HEK293 (cell line): Measurements from ENCODE around the gene APOA5.

Source experiments
- KLF16 ChIP-seq: fragments of 450-650 bp; formaldehyde crosslinking; IDR thresholded peaks from 2 replicates; pipeline ENCODE4 v1.5.1; 2017; ENCODE audit warnings: missing biosample characterization, missing genetic modification characterization
- MEIS1 ChIP-seq: sonication (generic); formaldehyde crosslinking; IDR thresholded peaks from 2 replicates; pipeline ENCODE4 v1.8.1; 2022; ENCODE audit warnings: missing genetic modification reagents, mild to moderate bottlenecking, borderline replicate concordance
- SETDB1 ChIP-seq: IDR thresholded peaks from one replicate; pipeline ENCODE4 v1.6.1; 2017; ENCODE audit warnings: mild to moderate bottlenecking, low read length, moderate library complexity, mixed read lengths; ENCODE audit not compliant: insufficient read length
- YY1 ChIP-seq: fragments of 450-650 bp; formaldehyde crosslinking; IDR thresholded peaks from 2 replicates; pipeline ENCODE4 v1.5.1; 2018; ENCODE audit warnings: missing biosample characterization, missing genetic modification characterization
- ZBTB7A ChIP-seq: fragments of 450-650 bp; formaldehyde crosslinking; IDR thresholded peaks from 2 replicates; pipeline ENCODE4 v1.5.1; 2016; ENCODE audit warnings: low read depth, missing biosample characterization, missing genetic modification characterization
- ZFP37 ChIP-seq: fragments of 450-650 bp; formaldehyde crosslinking; IDR thresholded peaks from 2 replicates; pipeline ENCODE4 v1.5.1; 2016; ENCODE audit warnings: missing biosample characterization, missing genetic modification characterization
- ZNF114 ChIP-seq: fragments of 450-650 bp; formaldehyde crosslinking; IDR thresholded peaks from 2 replicates; pipeline ENCODE4 v1.5.0; 2017; ENCODE audit warnings: missing biosample characterization, missing genetic modification characterization
- ZNF133 ChIP-seq: fragments of 450-650 bp; formaldehyde crosslinking; IDR thresholded peaks from 2 replicates; pipeline ENCODE4 v1.5.1; 2016; ENCODE audit warnings: missing biosample characterization, missing genetic modification characterization
- ZNF146 ChIP-seq: fragments of 450-650 bp; formaldehyde crosslinking; IDR thresholded peaks from 2 replicates; pipeline ENCODE4 v1.5.1; 2016; ENCODE audit warnings: missing biosample characterization, missing genetic modification characterization
- ZNF174 ChIP-seq: fragments of 450-650 bp; formaldehyde crosslinking; IDR thresholded peaks from 2 replicates; pipeline ENCODE4 v1.5.0; 2017; ENCODE audit warnings: missing biosample characterization, mild to moderate bottlenecking, missing genetic modification characterization
- ZNF19 ChIP-seq: fragments of 450-650 bp; formaldehyde crosslinking; IDR thresholded peaks from 2 replicates; pipeline ENCODE4; 2016; ENCODE audit warnings: missing biosample characterization, missing genetic modification characterization, low read depth
- ZNF223 ChIP-seq: fragments of 450-650 bp; formaldehyde crosslinking; IDR thresholded peaks from 2 replicates; pipeline ENCODE4 v1.5.1; 2016; ENCODE audit warnings: missing biosample characterization, missing genetic modification characterization
- ZNF23 ChIP-seq: fragments of 450-650 bp; formaldehyde crosslinking; IDR thresholded peaks from 2 replicates; pipeline ENCODE4 v1.5.1; 2016; ENCODE audit warnings: missing biosample characterization, missing genetic modification characterization, borderline replicate concordance
- ZNF311 ChIP-seq: fragments of 450-650 bp; formaldehyde crosslinking; IDR thresholded peaks from 2 replicates; pipeline ENCODE4 v1.5.1; 2017; ENCODE audit warnings: missing biosample characterization, missing genetic modification characterization, borderline replicate concordance
- ZNF549 ChIP-seq: fragments of 450-650 bp; IDR thresholded peaks from 2 replicates; pipeline ENCODE4 v1.5.1; 2018; ENCODE audit warnings: missing biosample characterization, missing genetic modification characterization, mild to moderate bottlenecking, inconsistent platforms, moderate library complexity
- ZNF555 ChIP-seq: fragments of 450-650 bp; formaldehyde crosslinking; conservative IDR thresholded peaks from 2 replicates; pipeline ENCODE4 v1.5.1; 2017; ENCODE audit warnings: missing biosample characterization, mild to moderate bottlenecking, missing genetic modification characterization, inconsistent platforms
- ZNF571 ChIP-seq: fragments of 450-650 bp; formaldehyde crosslinking; IDR thresholded peaks from 2 replicates; pipeline ENCODE4 v1.5.0; 2017; ENCODE audit warnings: missing biosample characterization, missing genetic modification characterization
- ZNF76 ChIP-seq: fragments of 450-650 bp; formaldehyde crosslinking; IDR thresholded peaks from 2 replicates; pipeline ENCODE4; 2016; ENCODE audit warnings: low read depth, missing biosample characterization, missing genetic modification characterization, borderline replicate concordance
- ZSCAN30 ChIP-seq: fragments of 450-650 bp; IDR thresholded peaks from 2 replicates; pipeline ENCODE4 v1.5.1; 2018; ENCODE audit warnings: missing biosample characterization, mild to moderate bottlenecking, missing genetic modification characterization, moderate library complexity
- TF ChIP-seq, protein P1 (sequence below): fragments of 450-650 bp; formaldehyde crosslinking; IDR thresholded peaks from 2 replicates; pipeline ENCODE4 v1.5.1; 2016; ENCODE audit warnings: missing biosample characterization, missing genetic modification characterization
- TF ChIP-seq, protein P2 (sequence below): fragments of 450-650 bp; formaldehyde crosslinking; conservative IDR thresholded peaks from 2 replicates; pipeline ENCODE4 v1.5.1; 2016; ENCODE audit warnings: low read depth, missing biosample characterization, missing genetic modification characterization
- TF ChIP-seq, protein P3 (sequence below): fragments of 450-650 bp; formaldehyde crosslinking; IDR thresholded peaks from 2 replicates; pipeline ENCODE4 v1.5.1; 2016; ENCODE audit warnings: missing biosample characterization, missing genetic modification characterization, low read depth
- TF ChIP-seq, protein P4 (sequence below): fragments of 450-650 bp; formaldehyde crosslinking; IDR thresholded peaks from 2 replicates; pipeline ENCODE4; 2016; ENCODE audit warnings: missing biosample characterization, missing genetic modification characterization
- TF ChIP-seq, protein P5 (sequence below): fragments of 450-650 bp; formaldehyde crosslinking; IDR thresholded peaks from 2 replicates; pipeline ENCODE4 v1.5.1; 2017; ENCODE audit warnings: missing biosample characterization, missing genetic modification characterization
- TF ChIP-seq, protein P6 (sequence below): fragments of 450-650 bp; formaldehyde crosslinking; IDR thresholded peaks from 2 replicates; pipeline ENCODE4 v1.5.1; 2017; ENCODE audit warnings: missing biosample characterization, missing genetic modification characterization
- TF ChIP-seq, protein P7 (sequence below): fragments of 450-650 bp; formaldehyde crosslinking; IDR thresholded peaks from 2 replicates; pipeline ENCODE4 v1.5.1; 2017; ENCODE audit warnings: missing biosample characterization, missing genetic modification characterization

Gene APOA5

DNA sequence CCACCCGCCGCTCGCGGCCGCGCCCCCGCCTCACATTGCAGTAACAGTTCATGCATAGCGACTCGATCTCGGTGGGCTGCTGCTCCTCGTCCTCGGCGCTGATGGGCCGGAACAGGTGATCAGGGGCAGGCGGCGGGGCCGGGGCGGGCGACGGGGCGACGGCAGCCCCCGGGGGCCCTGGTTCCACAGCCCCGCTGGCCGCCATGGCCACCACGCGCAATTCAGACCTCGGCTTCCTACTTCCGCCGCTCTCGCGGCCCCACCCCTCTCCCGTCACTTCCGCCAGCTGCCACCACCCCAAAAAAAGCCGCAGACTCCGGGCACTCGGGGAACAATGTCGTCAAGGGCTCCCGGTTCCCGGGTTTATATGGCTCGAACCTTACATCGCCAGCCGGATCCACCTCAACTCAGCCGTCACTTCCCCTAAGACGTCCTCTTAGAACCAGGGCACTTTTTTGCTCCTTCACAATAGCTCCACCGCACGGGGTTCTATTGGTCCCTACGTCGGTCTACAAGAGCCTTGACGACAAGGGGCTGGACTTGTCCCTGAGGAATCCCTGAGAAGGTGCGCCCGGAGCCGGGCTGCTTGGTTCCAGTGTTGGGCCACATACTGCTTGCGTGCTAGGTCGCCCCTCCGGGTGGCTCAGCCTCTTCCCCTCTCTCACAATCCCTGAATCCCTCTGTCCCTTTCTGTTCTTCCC is 3.7 kb downstream of the APOA5 start, which contains the start of gene ZPR1 (continued):
- TF ChIP-seq, protein P1, sequence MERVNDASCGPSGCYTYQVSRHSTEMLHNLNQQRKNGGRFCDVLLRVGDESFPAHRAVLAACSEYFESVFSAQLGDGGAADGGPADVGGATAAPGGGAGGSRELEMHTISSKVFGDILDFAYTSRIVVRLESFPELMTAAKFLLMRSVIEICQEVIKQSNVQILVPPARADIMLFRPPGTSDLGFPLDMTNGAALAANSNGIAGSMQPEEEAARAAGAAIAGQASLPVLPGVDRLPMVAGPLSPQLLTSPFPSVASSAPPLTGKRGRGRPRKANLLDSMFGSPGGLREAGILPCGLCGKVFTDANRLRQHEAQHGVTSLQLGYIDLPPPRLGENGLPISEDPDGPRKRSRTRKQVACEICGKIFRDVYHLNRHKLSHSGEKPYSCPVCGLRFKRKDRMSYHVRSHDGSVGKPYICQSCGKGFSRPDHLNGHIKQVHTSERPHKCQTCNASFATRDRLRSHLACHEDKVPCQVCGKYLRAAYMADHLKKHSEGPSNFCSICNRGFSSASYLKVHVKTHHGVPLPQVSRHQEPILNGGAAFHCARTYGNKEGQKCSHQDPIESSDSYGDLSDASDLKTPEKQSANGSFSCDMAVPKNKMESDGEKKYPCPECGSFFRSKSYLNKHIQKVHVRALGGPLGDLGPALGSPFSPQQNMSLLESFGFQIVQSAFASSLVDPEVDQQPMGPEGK = peak; percentile 67
- TF ChIP-seq, protein P2, sequence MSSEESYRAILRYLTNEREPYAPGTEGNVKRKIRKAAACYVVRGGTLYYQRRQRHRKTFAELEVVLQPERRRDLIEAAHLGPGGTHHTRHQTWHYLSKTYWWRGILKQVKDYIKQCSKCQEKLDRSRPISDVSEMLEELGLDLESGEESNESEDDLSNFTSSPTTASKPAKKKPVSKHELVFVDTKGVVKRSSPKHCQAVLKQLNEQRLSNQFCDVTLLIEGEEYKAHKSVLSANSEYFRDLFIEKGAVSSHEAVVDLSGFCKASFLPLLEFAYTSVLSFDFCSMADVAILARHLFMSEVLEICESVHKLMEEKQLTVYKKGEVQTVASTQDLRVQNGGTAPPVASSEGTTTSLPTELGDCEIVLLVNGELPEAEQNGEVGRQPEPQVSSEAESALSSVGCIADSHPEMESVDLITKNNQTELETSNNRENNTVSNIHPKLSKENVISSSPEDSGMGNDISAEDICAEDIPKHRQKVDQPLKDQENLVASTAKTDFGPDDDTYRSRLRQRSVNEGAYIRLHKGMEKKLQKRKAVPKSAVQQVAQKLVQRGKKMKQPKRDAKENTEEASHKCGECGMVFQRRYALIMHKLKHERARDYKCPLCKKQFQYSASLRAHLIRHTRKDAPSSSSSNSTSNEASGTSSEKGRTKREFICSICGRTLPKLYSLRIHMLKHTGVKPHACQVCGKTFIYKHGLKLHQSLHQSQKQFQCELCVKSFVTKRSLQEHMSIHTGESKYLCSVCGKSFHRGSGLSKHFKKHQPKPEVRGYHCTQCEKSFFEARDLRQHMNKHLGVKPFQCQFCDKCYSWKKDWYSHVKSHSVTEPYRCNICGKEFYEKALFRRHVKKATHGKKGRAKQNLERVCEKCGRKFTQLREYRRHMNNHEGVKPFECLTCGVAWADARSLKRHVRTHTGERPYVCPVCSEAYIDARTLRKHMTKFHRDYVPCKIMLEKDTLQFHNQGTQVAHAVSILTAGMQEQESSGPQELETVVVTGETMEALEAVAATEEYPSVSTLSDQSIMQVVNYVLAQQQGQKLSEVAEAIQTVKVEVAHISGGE (tag by site-specific recombination) = peak; percentile 70
- no peak for TF ChIP-seq ZSCAN30 (tag by site-specific recombination)
- TF ChIP-seq ZNF76 (tag by site-specific recombination) = no peak
- TF ChIP-seq ZNF146 (tag by site-specific recombination) = no peak
- peak; percentile 49; the same call in 1 of the 2 replicates for TF ChIP-seq YY1 (tag by site-specific recombination)
- TF ChIP-seq, protein P3, sequence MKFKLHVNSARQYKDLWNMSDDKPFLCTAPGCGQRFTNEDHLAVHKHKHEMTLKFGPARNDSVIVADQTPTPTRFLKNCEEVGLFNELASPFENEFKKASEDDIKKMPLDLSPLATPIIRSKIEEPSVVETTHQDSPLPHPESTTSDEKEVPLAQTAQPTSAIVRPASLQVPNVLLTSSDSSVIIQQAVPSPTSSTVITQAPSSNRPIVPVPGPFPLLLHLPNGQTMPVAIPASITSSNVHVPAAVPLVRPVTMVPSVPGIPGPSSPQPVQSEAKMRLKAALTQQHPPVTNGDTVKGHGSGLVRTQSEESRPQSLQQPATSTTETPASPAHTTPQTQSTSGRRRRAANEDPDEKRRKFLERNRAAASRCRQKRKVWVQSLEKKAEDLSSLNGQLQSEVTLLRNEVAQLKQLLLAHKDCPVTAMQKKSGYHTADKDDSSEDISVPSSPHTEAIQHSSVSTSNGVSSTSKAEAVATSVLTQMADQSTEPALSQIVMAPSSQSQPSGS (tag by site-specific recombination) = no peak
- TF ChIP-seq ZNF223 = no peak
- TF ChIP-seq, protein P4, sequence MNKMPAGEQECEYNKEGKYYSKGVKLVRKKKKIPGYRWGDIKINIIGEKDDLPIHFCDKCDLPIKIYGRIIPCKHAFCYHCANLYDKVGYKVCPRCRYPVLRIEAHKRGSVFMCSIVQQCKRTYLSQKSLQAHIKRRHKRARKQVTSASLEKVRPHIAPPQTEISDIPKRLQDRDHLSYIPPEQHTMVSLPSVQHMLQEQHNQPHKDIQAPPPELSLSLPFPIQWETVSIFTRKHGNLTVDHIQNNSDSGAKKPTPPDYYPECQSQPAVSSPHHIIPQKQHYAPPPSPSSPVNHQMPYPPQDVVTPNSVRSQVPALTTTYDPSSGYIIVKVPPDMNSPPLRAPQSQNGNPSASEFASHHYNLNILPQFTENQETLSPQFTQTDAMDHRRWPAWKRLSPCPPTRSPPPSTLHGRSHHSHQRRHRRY (tag by site-specific recombination) = no peak
- TF ChIP-seq, protein P5, sequence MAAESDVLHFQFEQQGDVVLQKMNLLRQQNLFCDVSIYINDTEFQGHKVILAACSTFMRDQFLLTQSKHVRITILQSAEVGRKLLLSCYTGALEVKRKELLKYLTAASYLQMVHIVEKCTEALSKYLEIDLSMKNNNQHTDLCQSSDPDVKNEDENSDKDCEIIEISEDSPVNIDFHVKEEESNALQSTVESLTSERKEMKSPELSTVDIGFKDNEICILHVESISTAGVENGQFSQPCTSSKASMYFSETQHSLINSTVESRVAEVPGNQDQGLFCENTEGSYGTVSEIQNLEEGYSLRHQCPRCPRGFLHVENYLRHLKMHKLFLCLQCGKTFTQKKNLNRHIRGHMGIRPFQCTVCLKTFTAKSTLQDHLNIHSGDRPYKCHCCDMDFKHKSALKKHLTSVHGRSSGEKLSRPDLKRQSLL (tag by site-specific recombination) = no peak
- TF ChIP-seq ZNF114 (tag by site-specific recombination) = no peak
- no peak for TF ChIP-seq ZNF174
- TF ChIP-seq SETDB1 = no peak
- no peak for TF ChIP-seq ZNF555
- no peak for TF ChIP-seq ZNF19 (tag by site-specific recombination)
- TF ChIP-seq ZNF133 (tag by site-specific recombination) = no peak
- TF ChIP-seq ZNF311 (tag by site-specific recombination) = no peak
- TF ChIP-seq, protein P6, sequence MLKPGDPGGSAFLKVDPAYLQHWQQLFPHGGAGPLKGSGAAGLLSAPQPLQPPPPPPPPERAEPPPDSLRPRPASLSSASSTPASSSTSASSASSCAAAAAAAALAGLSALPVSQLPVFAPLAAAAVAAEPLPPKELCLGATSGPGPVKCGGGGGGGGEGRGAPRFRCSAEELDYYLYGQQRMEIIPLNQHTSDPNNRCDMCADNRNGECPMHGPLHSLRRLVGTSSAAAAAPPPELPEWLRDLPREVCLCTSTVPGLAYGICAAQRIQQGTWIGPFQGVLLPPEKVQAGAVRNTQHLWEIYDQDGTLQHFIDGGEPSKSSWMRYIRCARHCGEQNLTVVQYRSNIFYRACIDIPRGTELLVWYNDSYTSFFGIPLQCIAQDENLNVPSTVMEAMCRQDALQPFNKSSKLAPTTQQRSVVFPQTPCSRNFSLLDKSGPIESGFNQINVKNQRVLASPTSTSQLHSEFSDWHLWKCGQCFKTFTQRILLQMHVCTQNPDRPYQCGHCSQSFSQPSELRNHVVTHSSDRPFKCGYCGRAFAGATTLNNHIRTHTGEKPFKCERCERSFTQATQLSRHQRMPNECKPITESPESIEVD (tag by site-specific recombination) = no peak
- TF ChIP-seq, protein P7, sequence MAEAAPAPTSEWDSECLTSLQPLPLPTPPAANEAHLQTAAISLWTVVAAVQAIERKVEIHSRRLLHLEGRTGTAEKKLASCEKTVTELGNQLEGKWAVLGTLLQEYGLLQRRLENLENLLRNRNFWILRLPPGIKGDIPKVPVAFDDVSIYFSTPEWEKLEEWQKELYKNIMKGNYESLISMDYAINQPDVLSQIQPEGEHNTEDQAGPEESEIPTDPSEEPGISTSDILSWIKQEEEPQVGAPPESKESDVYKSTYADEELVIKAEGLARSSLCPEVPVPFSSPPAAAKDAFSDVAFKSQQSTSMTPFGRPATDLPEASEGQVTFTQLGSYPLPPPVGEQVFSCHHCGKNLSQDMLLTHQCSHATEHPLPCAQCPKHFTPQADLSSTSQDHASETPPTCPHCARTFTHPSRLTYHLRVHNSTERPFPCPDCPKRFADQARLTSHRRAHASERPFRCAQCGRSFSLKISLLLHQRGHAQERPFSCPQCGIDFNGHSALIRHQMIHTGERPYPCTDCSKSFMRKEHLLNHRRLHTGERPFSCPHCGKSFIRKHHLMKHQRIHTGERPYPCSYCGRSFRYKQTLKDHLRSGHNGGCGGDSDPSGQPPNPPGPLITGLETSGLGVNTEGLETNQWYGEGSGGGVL = no peak
- no peak for TF ChIP-seq ZFP37 (tag by site-specific recombination)
- TF ChIP-seq ZNF23 (tag by site-specific recombination) = no peak
- TF ChIP-seq KLF16 = no peak; the same call in 1 of the 2 replicates
- TF ChIP-seq ZNF571 (tag by site-specific recombination) = no peak
- no peak for TF ChIP-seq MEIS1 (CRISPR knock-in tag)
- TF ChIP-seq ZNF549 (tag by site-specific recombination) = no peak
- no peak for TF ChIP-seq ZBTB7A
